Activated T-helper 1 cell treated with anti-CD3 and anti-CD28 coated beads, Interleukin-12 subunit alpha, Interleukin-12 subunit beta, Interleukin-2, Interleukin-4 antibody, amounts not matched to agents 30 ng/mL and 10 ng/mL and 1 ng/mL, durations not matched to agents 14 hours and 24 hours and 36 hours (primary cell): Measurements from ENCODE around the gene RPN1. TPM values are rescaled to one million over a fixed set of nuclear protein-coding genes. Genes with fewer than 3 reads are reported as not detected.
"Not testable (repeated sequence)": the region's sequence is repeated elsewhere in the genome, so short reads cannot be mapped to it uniquely, and the experiment has no call there.

Experiments used
- DNase-seq: peaks from one replicate; pipeline ENCODE4 v3.0.0; 2021; ENCODE audit warnings: low spot score
- H3K27ac Mint-ChIP-seq: one replicate; pipeline ENCODE4 v1.8.0; 2021; ENCODE audit warnings: mild to moderate bottlenecking, mixed read lengths
- H3K27me3 Mint-ChIP-seq: one replicate; pipeline ENCODE4 v1.8.0; 2022; ENCODE audit warnings: mild to moderate bottlenecking, moderate library complexity, mixed read lengths; ENCODE audit not compliant: insufficient read depth
- H3K36me3 Mint-ChIP-seq: one replicate; pipeline ENCODE4 v1.8.0; 2021; ENCODE audit warnings: low read depth, mixed read lengths
- H3K4me1 Mint-ChIP-seq: one replicate; pipeline ENCODE4 v1.8.0; 2021; ENCODE audit warnings: low read depth, mixed read lengths
- H3K4me3 Mint-ChIP-seq: one replicate; pipeline ENCODE4 v1.8.0; 2021; ENCODE audit warnings: mild to moderate bottlenecking, moderate library complexity, mixed read lengths
- H3K9me3 Mint-ChIP-seq: one replicate; pipeline ENCODE4 v1.8.0; 2021; ENCODE audit warnings: mixed read lengths
- intact Hi-C: fragments of 100-400 bp; cut with micrococcal nuclease; formaldehyde crosslinking; loops from one replicate; pipeline ENCODE4 v1.15.1; 2024
- total RNA-seq: library from RNA; stranded (reverse); gene quantifications from 2 replicates; pipeline ENCODE4 v1.2.3, GENCODE V29; 2022

Gene RPN1
- total RNA-seq, 1 donor from 2014 or later: 190 TPM

GRCh38 chr3:128675802-128676201 lies 25.2 kb upstream of the RPN1 start:
- peaks cover 21% of the 10 kb centered on the region for H3K4me1 Mint-ChIP-seq
- intact Hi-C loops, H3K36me3 Mint-ChIP-seq, DNase-seq, H3K27ac Mint-ChIP-seq, H3K4me3 Mint-ChIP-seq, H3K9me3 Mint-ChIP-seq: not testable (repeated sequence)
- peaks cover 10% of the 10 kb centered on the region for H3K27me3 Mint-ChIP-seq

DNA sequence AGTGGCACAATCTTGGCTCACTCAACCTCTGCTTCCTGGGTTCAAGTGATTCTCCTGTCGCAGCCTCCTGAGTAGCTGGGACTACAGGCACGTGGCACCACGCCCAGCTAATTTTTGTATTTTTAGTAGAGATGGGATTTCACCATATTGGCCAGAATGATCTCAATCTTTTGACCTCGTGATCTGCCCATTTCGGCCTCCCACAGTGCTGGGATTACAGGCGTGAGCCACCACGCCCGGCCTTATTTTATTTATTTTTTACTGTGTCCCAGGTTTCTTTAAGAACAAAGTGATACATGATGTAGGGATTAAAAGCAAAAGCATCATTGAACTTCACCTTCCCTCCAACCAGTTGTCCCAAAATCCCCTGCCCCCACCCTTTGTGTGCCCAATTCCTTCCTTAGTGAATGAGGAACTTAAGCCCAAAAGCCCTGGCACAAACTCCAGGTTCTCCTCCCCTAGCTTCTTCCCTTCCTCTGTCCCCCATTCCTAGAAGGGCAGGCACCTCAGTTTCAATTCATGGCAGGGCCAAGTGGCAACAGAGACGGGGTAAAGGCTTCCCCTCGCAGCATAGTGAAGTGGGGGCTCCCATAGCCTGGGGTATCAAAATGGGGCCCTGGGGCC lies 23.7 kb upstream of the RPN1 start:
- Mint-ChIP-seq H3K36me3 (peaks cover 6% of the 10 kb centered on the region), H3K4me3 (no peak overlapping the region), H3K9me3 (no peaks in the 10 kb centered on the region), H3K4me1 (peaks cover 15% of the 10 kb centered on the region), H3K27me3 (peaks cover 10% of the 10 kb centered on the region), H3K27ac (peak overlapping the region; percentile 61)
- intact Hi-C loops: no loop called here
- DNase-seq: no peak

DNA sequence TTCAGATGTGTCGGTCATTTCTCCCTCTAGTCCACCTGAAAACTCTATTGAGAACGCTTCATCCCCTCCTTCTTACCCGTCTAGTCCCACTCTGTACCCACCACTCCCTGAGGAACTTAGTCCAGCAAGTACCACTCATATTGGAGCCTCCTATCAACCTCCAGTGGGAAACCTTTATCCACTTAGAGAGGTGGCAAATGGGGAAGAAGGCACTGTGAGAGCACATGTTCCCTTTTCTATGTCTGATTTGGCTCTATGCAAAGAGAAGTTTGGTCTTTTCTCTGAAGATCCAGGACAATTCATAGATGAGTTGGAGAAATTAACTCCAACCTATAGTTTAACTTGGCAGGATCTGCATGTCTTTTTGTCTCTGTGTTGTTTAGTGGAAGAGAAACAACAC lies 17.0 kb upstream of the RPN1 start:
- H3K4me1 Mint-ChIP-seq: no peaks in the 10 kb centered on the region
- H3K27me3 Mint-ChIP-seq: peaks cover 20% of the 10 kb centered on the region
- intact Hi-C loops: no loop called here
- no peak overlapping the region for H3K27ac Mint-ChIP-seq
- no peaks in the 10 kb centered on the region for H3K9me3 Mint-ChIP-seq
- no peak overlapping the region for H3K4me3 Mint-ChIP-seq
- no peak for DNase-seq
- no peaks in the 10 kb centered on the region for H3K36me3 Mint-ChIP-seq

- intact Hi-C loops: no loop called here
- Mint-ChIP-seq H3K27me3 (peaks cover 25% of the 10 kb centered on the region), H3K27ac (no peak overlapping the region), H3K36me3 (no peaks in the 10 kb centered on the region), H3K9me3 (no peaks in the 10 kb centered on the region), H3K4me3 (no peak overlapping the region), H3K4me1 (no peaks in the 10 kb centered on the region)
- DNase-seq: no peak
Measured at GRCh38 chr3:128665362-128666021, 14.9 kb upstream of the RPN1 start.

- Mint-ChIP-seq H3K4me3 (no peak overlapping the region), H3K4me1 (no peaks in the 10 kb centered on the region), H3K36me3 (no peaks in the 10 kb centered on the region), H3K27me3 (peaks cover 25% of the 10 kb centered on the region), H3K9me3 (no peaks in the 10 kb centered on the region), H3K27ac (no peak overlapping the region)
- DNase-seq: no peak
- intact Hi-C loops: no loop called here
Measured at GRCh38 chr3:128663151-128663550, 12.5 kb upstream of the RPN1 start.

- H3K27me3 Mint-ChIP-seq: no peaks in the 10 kb centered on the region
- H3K4me3 Mint-ChIP-seq: no peak overlapping the region
- no peaks in the 10 kb centered on the region for H3K9me3 Mint-ChIP-seq
- H3K27ac Mint-ChIP-seq: no peak overlapping the region
- H3K4me1 Mint-ChIP-seq: peaks cover 7% of the 10 kb centered on the region
- no peaks in the 10 kb centered on the region for H3K36me3 Mint-ChIP-seq
- DNase-seq: no peak
- intact Hi-C loops: loop anchor here (1.0 kb wide), 1 partner anchor 28 kb away; no protein-coding TSS in a partner anchor
Measured at GRCh38 chr3:128655531-128655930, 4.9 kb upstream of the RPN1 start.

GRCh38 chr3:128653993-128654805 lies 3.6 kb upstream of the RPN1 start:
- H3K27ac Mint-ChIP-seq: peak overlapping the region; percentile 52
- peak; percentile 31 for DNase-seq
- not testable (repeated sequence) for H3K27me3 Mint-ChIP-seq, H3K9me3 Mint-ChIP-seq, H3K36me3 Mint-ChIP-seq
- intact Hi-C loops: loop anchor here (5.0 kb wide), 3 partner anchors 502 to 973 kb away; partner anchors contain the start of genes EEFSEC and IFT122
- H3K4me1 Mint-ChIP-seq: peaks cover 11% of the 10 kb centered on the region
- H3K4me3 Mint-ChIP-seq: peak overlapping the region; percentile 76

DNA sequence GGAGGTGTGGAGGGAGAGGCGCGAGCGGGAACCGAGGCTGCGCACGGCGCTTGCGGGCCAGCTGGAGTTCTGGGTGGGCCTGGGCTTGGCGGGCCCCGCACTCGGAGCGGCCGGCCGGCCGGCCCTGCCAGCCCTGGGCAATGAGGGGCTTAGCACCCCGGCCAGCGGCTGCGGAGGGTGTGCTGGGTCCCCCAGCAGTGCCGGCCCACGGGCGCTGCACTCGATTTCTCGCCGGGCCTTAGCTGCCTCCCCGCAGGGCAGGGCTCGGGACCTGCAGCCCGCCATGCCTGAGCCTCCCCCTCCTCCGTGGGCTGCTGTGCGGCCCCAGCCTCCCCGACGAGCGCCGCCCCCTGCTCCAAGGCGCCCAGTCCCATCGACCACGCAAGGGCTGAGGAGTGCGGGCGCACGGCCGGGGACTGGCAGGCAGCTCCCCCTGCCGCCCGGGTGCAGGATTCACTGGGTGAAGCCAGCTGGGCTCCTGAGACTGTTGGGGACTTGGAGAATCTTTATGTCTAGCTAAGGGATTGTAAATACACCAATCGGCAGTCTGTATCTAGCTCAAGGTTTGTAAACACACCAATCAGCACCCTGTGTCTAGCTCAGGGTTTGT lies 2.9 kb upstream of the RPN1 start:
- DNase-seq: peak; percentile 28
- Mint-ChIP-seq H3K27ac (peak overlapping the region; percentile 52), H3K4me3 (peak overlapping the region; percentile 76), H3K4me1 (peaks cover 18% of the 10 kb centered on the region)
- H3K27me3 Mint-ChIP-seq, H3K36me3 Mint-ChIP-seq, H3K9me3 Mint-ChIP-seq: not testable (repeated sequence)
- intact Hi-C loops: loop anchor here (5.0 kb wide), 3 partner anchors 501 to 974 kb away; partner anchors contain the start of genes EEFSEC and IFT122

DNA sequence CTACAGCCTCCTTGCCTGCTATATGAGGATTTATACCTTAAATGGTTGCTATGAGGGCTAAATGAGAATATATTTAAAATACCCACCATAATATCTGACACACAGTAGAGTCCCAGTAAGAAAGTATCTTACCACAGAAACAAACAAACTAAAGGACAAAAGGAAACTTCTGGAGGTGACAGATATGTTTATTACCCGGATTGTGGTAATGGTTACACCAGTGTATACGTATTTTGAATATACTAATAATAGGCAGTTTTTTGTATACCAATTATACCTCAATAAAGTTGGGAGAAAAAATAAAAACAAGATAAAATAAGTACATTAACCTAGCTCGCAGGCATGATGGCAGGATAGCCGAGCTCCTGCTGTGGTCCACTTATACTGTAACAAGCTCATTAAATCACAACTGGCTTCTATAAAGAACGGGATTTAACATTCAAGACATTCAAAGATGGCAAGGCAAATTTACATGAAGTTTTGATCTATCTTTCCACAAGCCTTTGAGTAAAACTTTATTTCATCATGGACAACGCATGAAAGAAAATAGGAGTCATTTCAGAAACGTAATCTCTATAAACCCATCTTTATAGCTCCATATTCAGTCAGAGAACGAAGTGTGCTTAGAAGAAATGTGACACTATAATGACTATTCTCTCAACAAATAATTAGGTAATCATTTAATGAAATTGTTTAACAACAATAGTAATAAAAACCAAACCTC lies 1.5 kb downstream of the RPN1 start:
- DNase-seq: no peak
- Mint-ChIP-seq H3K4me3 (peak overlapping the region; percentile 90), H3K27me3 (no peaks in the 10 kb centered on the region), H3K27ac (peak overlapping the region; percentile 92), H3K9me3 (no peaks in the 10 kb centered on the region), H3K4me1 (peaks cover 24% of the 10 kb centered on the region), H3K36me3 (peaks cover 13% of the 10 kb centered on the region)
- intact Hi-C loops: loop anchor here (1.0 kb wide), 1 partner anchor 665 kb away; no protein-coding TSS in a partner anchor

DNA sequence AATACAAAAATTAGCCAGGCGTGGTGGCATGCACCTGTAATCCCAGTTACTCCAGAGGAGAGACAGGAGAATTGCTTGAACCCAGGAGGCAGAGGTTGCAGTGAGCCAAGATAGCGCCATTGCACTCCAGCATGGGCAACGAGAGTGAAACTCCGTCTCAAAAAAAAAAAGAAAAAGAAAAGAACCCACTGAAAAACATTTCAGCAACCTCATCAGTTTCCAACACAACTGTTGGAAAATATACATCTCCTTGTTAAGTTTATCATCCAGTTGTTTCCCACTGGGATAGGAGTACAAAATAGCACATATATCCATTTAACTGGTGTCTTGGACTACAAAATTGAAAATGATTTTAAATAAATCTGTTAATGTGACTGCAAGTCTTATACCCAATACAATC lies 2.2 kb downstream of the RPN1 start:
- no peak for DNase-seq
- H3K27ac Mint-ChIP-seq: no peak overlapping the region
- no peaks in the 10 kb centered on the region for H3K9me3 Mint-ChIP-seq
- peaks cover 19% of the 10 kb centered on the region for H3K4me1 Mint-ChIP-seq
- intact Hi-C loops: no loop called here
- H3K36me3 Mint-ChIP-seq: peaks cover 17% of the 10 kb centered on the region
- peak overlapping the region; percentile 90 for H3K4me3 Mint-ChIP-seq
- H3K27me3 Mint-ChIP-seq: no peaks in the 10 kb centered on the region

- no peak overlapping the region for H3K4me3 Mint-ChIP-seq
- H3K27me3 Mint-ChIP-seq: no peaks in the 10 kb centered on the region
- no peak for DNase-seq
- intact Hi-C loops: no loop called here
- H3K27ac Mint-ChIP-seq: no peak overlapping the region
- H3K9me3 Mint-ChIP-seq: no peaks in the 10 kb centered on the region
- H3K36me3 Mint-ChIP-seq: peaks cover 21% of the 10 kb centered on the region
- peaks cover 19% of the 10 kb centered on the region for H3K4me1 Mint-ChIP-seq
Measured at GRCh38 chr3:128647307-128647706, 3.3 kb downstream of the RPN1 start.

DNA sequence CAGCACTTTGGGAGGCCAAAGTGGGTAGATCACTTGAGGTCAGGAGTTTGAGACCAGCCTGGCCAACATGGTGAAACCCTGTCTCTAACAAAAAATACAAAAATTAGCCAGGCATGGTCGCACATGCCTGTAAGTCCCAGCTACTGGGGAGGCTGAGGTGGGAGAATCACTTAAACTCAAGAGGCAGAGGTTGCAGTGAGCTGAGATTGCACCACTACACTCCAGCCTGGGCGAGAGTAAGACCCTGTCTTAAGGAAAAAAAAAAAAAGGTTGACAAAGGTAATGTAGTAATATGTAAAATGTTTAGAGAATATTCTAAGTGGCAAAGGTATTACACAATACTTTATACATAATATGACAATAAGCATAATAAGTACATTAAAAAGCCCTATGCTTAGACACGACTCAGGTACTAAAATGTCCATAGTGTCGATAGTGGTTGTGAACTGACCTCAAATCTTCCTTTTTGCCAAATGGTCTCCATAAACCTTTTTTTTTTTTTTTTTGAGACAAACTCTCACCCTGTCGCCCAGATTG lies 16.5 kb downstream of the RPN1 start:
- Mint-ChIP-seq H3K27me3 (no peaks in the 10 kb centered on the region), H3K27ac (no peak overlapping the region), H3K4me3 (no peak overlapping the region), H3K9me3 (no peaks in the 10 kb centered on the region), H3K36me3 (peaks cover 41% of the 10 kb centered on the region), H3K4me1 (peaks cover 17% of the 10 kb centered on the region)
- no peak for DNase-seq
- intact Hi-C loops: no loop called here
